ENCODE data around the gene SERPINE2.

Gene SERPINE2

GRCh38 chr2:223947711-223948205 is 91.3 kb downstream of the SERPINE2 start:
- TF ChIP-seq, protein P1, sequence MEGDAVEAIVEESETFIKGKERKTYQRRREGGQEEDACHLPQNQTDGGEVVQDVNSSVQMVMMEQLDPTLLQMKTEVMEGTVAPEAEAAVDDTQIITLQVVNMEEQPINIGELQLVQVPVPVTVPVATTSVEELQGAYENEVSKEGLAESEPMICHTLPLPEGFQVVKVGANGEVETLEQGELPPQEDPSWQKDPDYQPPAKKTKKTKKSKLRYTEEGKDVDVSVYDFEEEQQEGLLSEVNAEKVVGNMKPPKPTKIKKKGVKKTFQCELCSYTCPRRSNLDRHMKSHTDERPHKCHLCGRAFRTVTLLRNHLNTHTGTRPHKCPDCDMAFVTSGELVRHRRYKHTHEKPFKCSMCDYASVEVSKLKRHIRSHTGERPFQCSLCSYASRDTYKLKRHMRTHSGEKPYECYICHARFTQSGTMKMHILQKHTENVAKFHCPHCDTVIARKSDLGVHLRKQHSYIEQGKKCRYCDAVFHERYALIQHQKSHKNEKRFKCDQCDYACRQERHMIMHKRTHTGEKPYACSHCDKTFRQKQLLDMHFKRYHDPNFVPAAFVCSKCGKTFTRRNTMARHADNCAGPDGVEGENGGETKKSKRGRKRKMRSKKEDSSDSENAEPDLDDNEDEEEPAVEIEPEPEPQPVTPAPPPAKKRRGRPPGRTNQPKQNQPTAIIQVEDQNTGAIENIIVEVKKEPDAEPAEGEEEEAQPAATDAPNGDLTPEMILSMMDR (IDR thresholded peaks at IDR 0.05; ENCODE audit: insufficient read depth, low read depth, low read length, missing control alignments), result no peak
- no peak overlapping the region for H3K4me3 ChIP-seq (ENCODE audit: low read depth, low read length)
- DNase-seq (ENCODE audit: low read depth), result no peak

DNA sequence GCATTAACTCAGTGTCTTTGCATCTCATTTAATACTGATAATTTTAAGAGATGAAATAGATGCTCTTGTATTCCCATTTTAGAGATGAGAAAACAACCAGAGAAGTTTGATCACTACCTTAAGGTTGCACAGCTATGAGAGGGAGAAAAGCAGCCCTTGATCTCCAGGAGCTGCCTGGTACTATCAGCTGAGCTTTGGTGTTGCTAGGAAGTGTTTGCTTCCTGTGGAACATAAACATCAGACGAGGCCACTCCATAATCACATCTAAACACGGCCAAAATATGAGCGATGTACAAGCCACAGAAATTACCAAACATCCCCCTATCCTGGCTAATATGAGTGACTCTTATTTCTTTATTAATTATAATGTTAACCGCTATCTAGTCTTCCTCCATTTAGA is 93.3 kb downstream of the SERPINE2 start:
- H3K4me3 ChIP-seq (ENCODE audit: low read depth, low read length), result peak overlapping the region; percentile 81
- TF ChIP-seq, protein P1 (IDR thresholded peaks at IDR 0.05; ENCODE audit: insufficient read depth, low read depth, low read length, missing control alignments), result no peak

DNA sequence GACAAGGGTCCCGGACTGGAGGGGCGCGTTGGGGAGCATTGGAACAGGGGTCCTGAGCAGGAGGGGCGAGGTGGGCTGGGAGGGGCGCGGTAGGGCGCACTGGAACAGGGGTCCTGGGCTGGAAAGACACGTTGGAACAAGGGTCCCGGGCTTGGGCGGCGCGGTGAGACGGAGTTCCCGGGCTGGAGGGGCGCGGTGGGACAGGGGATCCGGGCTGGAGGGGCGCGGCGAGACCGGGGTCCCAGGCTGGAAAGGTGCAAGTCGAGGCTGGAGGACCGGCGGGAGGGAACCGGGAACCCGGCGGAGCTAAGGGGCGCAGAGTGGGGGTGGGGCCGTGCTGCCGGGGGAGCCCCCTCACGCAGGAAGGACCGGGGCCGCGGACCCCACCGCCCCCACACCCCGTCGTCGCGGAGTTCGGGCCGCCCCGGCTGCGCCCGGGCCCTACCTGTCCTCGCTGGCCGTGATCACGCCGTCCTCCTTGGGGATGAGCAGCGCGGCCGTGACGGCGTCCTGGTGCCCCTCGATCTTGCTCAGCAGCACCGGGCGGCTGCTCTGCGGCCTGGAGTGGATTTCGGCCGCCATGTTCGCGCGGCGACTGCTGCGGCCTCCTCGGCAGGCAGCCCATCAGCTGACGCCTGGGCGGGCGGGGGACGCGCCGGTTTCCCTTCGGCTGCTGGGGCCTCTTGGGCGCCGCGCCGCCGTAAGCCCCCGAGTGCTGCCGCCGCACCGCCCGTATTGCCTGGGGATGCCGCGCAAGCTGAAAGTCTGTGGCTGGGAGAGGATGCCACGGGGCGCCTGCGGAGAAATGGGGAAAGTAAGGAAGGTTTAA is 94.2 kb downstream of the SERPINE2 start, which contains the start of gene WDFY1:
TSS of gene WDFY1 (minus strand) at position 633 of the 829 bp plus-strand sequence. CDS start at position 582, 51 bp downstream.
- peak; percentile 93 for DNase-seq (ENCODE audit: low read depth)
- TF ChIP-seq, protein P1 (IDR thresholded peaks at IDR 0.05; ENCODE audit: insufficient read depth, low read depth, low read length, missing control alignments), result no peak
- H3K4me3 ChIP-seq (ENCODE audit: low read depth, low read length), result peak within 1 kb of the TSS; percentile 81

More for the DNA sequence above, 93.3 kb downstream of the SERPINE2 start:
- no peak for DNase-seq (ENCODE audit: low read depth)

- TF ChIP-seq, protein P1 (IDR thresholded peaks at IDR 0.05; ENCODE audit: insufficient read depth, low read depth, low read length, missing control alignments), result no peak
- peak overlapping the region; percentile 81 for H3K4me3 ChIP-seq (ENCODE audit: low read depth, low read length)
- peak; percentile 30 for DNase-seq (ENCODE audit: low read depth)
Measured at GRCh38 chr2:223944166-223944702, 94.9 kb downstream of the SERPINE2 start.

GRCh38 chr2:223943561-223944008 is 95.5 kb downstream of the SERPINE2 start:
- DNase-seq (ENCODE audit: low read depth), result no peak
- TF ChIP-seq, protein P1 (IDR thresholded peaks at IDR 0.05; ENCODE audit: insufficient read depth, low read depth, low read length, missing control alignments), result no peak
- H3K4me3 ChIP-seq (ENCODE audit: low read depth, low read length), result peak overlapping the region; percentile 81

- no peak for DNase-seq (ENCODE audit: low read depth)
- TF ChIP-seq, protein P1 (IDR thresholded peaks at IDR 0.05; ENCODE audit: insufficient read depth, low read depth, low read length, missing control alignments), result no peak
- H3K4me3 ChIP-seq (ENCODE audit: low read depth, low read length), result no peak overlapping the region
Measured at GRCh38 chr2:223943135-223943534, 96.0 kb downstream of the SERPINE2 start.

Data from GM12865 (cell line).